HG02642 (cell line): ENCODE results near the gene MAML2.
A peak's percentile ranks its signal among the peaks of the same experiment; 100 is the strongest.

Experiments
- ATAC-seq: cut with Tn5 transposase; IDR thresholded peaks from one replicate; pipeline ENCODE4 v1.9.1; 2021; ENCODE audit warnings: mild to moderate bottlenecking; ENCODE audit not compliant: unreplicated experiment, poor library complexity

The MAML2 gene

DNA sequence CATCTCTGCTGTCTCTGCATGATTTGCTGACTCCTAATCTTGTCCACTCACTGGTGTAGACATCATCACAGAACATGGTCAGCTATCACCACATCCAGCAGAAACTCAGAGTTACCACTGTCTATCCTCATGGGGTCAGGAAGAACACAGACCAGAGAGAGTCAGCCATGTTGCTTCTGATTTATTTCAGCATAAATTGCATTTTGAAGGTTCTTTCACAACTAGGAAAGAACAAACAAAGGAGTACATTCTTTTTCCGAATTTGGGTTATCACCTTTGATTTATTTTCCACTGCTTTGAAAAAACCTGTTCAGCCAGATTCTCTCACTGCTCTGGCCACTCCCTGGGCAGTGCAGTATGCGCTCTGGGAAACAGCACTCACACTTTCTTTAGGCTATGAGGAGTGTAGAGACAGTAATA is 247.1 kb downstream of the MAML2 start:
- ATAC-seq, result no peak

DNA sequence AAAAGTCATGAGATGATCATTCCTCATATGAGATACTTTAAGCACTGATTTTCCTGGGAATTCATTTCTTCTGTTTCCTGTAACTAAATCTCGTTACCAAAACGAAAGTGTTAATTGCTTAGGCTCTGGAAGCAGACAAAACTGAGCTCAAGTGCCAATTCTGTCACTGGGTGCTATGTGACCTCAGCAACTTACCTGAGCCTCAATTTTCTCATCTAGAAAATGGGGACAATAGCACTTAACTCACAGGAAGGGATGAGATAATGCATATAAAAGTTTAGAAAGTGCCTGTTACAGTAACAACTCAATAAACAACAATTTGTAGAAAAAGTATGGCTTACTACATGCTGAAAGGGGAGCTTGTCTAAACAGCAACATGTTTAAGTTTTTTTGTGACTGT is 248.8 kb downstream of the MAML2 start:
- no peak for ATAC-seq

DNA sequence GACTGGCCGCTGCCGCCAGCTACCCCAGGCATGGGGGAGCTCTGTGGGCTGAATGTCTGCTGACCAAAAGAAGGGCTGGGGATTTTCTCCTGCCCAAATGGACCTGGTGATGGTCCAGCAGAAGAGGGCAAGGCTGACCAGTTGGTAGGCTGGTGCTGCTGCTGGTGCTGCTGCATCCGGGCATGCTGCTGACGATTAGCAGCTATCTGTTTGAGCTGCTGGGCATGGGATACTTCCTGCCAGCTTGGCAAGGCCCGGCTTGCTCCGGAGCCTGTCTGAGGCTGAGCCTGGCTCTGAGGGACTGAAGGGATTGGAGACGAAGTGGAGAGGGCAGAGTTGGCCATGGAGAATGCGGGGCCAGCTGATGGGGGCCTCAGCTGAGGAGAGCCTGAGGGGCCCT is 250.5 kb downstream of the MAML2 start:
- no peak for ATAC-seq

DNA sequence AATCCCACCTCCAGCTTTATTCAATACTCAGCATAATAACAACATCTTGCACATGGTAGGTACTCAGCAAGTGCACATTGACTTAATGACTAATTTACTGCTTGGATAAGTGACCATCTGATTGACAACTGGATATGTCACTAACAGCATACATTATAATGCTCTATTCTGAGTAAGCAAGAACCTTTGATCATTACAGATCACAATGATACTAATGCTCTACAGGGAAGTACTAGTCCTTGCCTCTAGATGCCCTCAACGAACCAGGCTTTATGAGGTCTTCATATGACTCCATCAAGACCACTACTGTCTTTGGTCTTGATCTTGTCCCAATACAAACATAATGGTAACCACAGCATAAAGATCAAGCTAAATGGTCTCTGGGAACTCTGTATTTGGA is 251.5 kb downstream of the MAML2 start:
- ATAC-seq, result no peak

DNA sequence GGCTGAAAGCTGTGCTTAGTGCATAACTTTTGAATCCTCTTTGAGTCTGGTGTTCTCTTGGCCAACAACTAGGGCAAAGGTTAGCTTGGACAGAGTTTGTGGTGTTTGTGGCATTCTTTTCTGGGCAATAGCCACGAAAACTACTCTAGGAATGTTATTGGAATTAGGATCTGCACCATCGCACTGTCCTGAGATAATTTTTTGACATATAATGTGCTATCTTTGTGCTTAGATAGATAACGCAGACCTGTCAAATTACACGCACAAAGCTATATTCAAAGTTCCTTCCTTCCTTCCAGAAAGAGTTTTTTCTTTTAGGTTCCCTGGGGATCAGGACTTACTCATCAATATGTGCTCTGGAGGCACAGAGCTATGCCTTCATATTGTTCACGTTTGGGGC is 252.3 kb downstream of the MAML2 start:
- no peak for ATAC-seq

DNA sequence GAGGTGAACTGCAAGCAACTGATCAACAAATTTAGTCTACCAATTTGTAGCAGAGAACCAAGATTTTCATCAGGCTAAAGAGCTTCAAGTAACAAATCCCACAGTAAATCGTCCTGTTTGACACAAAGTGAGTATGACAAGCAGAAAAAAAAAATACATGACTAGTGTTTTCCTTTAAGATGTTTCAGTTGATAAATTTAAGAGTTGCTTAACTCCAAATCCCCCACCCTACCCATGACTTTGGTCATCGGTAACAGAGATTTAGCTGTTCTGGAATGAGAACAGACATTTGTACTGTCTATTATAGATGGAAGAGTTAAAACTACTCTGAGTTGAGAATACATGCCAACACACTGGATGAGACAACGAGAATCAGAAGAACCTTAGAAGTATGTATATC is 254.1 kb downstream of the MAML2 start:
- no peak for ATAC-seq

DNA sequence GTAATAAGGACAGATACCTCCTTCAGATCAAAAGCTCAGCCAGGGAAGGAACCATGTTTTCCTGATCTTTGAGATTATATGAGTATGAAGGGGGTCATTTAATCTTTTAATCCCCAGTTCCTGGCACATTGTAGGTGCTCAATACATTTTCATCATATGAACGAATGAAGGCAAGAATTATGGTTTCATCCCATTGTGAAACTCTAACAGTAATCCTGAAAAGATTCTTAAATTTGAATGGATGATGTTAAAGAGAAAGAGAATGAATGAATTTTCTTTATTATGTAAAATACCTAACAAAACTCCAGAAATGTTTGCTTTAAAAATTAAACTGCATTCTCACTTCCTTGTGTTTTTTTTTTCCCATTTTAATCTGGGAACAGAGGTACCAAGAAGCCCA is 256.9 kb downstream of the MAML2 start:
- ATAC-seq, result no peak

DNA sequence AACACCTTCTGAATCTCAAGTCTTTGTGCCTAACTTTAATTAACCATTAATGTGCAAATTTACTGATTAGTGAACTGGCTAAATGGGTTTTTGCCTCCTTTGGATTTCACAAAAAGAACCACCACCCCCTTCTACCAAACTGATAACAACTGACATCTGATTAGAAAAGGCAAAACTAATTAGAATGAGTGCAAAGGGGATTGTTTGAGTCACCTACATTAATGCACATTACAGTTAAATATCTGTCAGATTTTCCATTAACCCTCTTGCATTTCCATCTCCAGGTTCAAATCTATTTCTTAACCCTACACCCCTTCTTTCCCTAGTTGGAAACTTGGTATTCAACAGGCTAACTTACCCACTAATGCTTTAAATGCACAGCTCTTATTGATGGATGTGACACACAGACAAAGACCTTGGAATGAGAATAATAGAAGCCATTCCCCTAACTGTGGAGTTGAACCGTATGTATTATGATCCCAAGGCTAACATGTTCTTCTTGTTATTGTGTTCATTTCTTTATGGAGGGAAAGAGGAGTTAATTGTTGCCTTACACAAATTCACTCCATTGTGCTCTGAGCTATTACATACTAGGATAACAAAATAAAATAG is 257.6 kb downstream of the MAML2 start:
- no peak for ATAC-seq

DNA sequence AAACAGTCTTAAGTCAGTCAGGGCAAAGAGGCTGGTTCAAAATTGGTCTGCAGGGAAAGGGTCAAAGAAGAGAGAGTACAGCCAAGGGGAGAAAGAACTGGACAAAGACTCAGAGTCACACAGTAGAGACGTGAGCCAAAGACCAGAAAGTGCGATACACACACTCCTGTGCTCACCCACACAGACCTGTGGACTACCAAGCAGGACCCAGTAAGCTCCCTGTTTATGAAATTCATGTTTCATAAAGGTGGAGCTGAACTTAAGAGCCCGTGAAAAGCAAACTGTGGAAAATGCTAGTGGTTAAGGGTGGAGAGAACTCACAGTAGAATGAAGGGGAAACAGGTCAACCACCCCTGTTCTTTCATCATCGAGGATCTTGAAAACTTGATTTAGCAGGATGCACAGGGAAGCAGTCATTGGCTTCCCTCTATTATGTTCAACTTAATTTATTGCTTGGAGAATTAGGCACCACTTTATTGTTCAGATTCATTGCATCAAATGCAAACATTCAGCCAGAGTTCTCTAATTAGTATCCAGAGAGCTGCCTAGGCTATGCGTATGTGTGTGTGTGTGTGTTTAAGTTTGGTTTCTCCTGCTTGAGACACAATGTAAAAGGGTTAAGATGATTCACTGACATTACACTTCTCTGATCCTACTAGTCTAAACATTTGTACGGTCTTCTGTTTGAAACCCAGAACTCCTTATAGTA is 258.2 kb downstream of the MAML2 start:
- no peak for ATAC-seq

DNA sequence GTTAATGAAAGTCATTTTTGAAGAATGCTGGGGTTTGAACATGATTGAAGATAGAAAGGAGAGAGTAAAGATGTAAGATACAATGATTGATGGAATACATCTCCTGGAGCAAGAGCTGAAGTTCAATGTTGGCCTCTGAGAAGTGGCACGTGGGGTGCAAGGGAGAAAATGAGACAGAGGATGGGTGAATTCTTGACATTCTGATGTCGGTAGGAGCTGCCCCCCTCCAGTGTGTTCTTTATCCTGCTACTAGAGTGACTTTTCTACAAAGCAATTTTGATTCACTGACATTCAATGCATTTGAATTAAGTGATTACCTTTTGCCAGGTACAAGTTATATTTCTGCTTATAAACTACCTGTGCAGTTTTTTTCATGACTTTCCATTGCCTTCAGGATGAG is 260.1 kb downstream of the MAML2 start:
- no peak for ATAC-seq

DNA sequence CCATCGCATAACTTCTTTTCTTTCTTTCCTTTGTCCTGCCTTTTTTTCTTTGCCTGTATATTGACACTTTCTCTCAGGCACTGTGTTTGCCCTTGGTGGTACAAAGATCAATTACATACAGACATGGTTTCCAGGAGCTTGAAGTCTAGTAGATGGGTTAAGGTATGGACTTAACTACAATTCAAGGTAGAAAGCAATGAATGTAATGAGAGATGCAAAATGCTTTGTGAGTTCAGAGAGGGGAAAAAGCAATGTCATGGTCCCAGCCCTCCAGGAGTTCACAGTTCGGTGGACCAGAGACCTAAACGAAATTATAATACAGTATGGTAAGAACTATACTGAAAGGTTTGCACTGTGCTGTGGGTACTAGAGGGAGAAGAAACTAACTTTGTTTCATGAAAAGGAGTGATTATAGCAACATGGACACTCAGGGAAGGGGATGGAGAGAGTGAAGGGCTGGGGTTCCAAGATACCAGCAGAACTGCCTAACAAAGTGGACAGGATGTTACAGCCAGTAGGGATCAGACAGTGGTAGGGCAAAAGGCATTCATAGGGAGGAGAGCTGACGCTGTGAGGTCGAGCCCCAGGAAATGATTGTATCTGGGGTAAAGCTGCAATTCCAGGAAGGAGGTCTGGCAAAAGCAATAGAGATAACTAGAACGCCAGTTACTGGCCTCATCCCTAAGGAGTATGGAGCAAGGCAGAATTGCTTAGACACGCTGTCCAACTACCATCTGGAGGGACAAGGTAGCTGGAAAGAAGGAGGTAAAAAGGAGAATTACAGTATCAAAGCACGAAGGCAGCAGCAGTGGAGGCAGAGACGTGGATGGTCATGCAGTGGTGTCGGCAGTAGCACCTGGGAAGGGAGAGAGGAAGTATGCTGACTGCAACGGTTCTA is 260.7 kb downstream of the MAML2 start:
- ATAC-seq, result no peak

DNA sequence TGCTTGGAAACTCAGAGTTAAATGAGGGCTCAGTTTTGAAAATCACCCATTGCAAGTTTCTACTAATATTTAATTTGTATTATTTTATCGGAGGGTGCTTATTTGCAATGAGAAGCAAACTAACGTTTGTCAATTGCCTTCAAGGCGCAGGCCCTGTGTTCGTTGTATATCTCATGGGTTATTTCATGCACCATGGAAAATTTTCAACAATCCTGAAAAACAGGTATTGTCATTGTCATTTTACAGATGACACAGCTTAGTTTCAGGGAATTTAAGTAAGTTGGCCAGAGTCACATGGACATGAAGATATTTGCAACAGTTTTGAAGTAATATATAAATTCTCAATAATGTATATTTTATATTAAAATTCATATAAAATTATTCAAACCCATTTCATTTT is 261.4 kb downstream of the MAML2 start:
- no peak for ATAC-seq

DNA sequence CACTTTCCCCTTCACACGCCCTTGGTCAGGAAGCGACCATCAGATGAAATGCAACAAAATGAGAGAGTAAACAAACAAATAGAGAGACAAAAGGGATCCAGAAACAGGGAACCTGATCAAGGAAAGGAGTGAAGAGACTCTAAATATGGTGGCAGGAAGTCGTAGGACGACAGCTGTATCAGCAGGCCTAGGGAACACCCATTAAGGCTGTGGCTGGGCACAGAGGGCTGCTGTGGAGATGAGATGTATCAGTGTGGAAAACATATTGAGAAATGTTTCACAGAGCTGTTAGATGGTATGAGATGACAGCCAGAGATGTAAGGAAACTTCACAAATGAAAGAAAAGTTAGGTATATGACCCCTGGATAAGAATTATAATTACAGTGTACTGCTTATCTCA is 263.3 kb downstream of the MAML2 start:
- no peak for ATAC-seq

DNA sequence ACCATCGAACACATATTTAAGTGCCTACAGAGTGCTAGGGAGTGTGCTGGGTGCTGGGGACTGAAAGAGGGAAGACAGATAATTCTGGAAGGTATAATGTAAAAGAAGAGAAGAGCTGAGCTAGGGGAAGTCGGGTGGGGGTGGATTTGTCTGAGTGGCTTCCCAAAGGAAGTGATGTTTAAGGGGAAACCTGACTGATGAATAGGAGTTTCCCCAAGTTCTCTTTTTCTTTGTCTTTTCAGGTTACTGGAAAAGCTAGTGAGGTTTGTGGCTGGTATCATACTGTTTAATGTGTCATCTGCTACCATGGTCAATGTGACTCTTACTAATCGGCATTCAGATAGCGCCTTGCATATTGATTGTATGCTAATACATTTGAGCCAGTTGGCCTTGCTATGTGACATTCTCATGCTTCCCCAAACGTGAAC is 267.4 kb downstream of the MAML2 start:
- peak; percentile 86 for ATAC-seq

DNA sequence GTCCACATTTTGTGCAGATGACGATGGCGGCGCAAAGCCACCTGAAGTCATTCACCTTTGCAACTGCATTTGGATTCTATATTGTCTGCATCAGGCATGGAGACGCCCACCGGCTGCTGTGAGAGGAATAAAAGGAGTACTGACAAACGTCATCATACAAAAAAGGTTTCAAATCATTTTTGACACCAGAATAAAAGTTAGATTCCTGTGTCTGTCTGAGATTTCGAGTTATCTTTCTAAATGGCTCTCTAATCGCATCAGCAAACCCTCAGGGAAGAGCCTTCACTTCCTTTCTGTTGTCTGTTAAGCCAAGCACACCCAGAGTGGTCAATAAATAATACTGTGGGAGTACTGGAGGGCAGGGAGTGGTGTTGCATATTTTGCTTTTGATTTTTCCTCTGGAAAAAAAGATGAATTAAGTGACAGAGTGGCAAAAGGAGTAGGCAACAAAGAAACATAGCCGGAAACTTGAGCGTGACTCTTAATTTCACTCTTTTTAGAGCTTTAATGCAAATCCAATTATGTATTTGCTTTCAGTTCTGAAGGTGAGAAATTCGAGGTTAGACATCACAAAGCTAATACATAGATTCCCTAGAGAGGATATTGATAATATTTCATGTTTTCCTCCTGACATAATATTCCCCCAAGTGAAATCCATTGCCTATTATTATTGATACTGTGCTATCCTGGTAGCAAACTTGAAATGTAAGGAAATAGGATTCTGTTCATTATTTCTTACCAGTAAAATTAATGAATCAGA is 268.3 kb downstream of the MAML2 start:
- no peak for ATAC-seq

DNA sequence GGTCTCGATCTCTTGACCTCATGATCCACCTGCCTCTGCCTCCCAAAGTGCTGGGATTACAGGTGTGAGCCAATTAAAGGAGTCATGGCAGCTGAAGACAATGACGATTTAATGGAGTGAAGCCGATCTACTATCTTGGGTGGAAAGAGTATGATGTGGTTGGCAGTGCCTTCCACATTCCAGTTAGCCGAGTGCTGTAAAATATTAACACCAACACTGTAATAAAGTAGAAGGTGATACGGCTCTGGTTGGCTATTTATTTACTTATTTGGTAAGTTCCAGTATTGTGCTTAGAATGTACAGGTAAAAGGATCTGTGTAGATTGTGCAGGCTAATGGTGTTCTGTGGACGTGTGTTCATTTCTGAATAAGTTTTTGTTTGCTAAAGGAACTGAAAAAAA is 269.5 kb downstream of the MAML2 start:
- ATAC-seq, result no peak

DNA sequence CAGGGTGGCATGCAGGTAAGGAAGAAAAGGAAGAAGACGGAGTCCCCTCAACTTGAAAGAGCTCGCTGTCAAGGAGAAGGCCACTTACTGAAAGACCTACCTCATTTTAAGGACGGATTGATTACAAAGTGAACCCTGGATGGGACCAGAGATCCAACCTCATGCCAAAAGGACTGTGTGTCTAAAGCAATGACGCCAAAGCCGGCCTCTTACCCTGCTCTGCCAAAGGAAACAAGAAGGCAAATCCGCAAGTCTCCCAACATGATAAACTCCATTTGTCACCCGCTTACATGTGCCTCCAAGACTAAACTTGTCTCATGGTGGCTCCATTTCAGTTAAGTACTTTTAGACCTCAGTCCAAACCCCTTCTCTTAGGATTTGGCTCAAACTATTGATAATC is 270.4 kb downstream of the MAML2 start:
- no peak for ATAC-seq

DNA sequence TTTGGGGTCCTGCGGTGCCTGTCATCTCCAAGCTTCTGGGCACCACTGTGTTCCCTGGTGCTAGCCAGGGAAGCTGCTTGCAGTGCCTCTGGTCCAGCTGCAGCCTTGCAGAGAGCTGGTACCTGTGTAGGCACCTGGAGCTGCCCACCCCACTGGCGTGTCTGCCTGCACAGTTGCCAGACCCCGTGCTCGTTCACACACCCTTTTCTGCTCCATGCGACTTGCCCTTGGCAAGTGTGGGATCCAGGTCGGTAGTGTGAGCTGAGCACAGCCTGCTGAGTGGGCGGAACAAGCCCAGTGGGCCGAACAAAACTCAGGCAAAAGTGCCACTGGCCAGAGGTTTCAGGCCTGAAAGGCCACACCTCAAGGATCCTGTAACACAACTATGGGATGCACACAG is 272.5 kb downstream of the MAML2 start:
- ATAC-seq, result no peak

DNA sequence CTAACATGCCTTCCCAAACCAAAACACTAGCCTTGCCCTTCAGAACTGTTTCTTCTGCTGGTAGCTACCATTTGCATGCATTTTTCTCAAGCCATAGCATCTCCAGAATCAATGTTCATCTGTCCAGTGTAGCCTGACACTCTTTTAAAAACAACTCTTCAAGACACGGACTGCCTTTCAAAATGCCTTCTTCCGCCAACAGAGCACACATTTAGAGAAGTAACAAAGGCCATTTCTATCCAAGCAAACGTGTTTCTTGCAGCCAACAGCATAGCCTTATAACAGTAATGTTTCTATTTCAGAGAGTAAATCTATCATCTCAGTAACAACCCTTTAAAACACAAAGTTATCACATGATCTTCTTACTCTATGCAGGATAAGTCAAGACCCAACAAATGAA is 275.8 kb downstream of the MAML2 start:
- ATAC-seq, result no peak

DNA sequence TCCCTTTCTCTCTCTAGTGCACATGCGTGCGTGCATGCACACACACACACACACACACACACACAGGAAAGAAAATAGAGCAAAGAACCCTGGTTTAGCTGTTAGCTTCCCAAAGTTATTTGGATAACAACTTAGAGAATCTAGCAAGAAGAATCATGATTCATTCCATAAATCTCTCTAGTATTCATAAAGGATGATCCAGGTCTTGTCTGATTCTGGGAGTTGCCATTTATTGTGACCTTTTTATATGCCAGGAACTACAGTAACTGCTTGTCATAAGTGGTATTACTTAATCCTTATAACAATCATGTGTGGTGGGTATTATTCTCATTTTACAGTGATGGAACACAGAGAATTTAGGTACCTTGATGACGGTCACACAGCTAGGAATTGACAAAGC is 277.6 kb downstream of the MAML2 start:
- ATAC-seq, result no peak

DNA sequence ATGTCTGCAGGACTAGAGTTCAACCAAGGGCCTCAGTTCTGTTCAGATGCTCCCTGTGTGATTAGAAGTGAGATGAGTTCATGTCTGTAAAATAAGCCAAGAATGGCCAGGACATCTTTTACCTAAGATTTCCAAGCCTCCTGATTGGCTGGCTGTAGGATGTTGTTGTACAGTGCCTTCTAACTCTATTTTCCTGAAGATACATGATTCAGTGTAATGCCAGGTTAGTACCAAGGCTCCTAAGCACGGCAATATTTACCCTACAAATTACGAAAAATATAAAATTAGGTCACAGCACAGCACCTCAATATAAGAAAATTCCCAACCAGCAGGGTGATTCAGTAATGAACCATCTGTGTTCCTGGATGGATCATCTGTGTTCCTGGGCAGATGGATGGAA is 279.1 kb downstream of the MAML2 start:
- ATAC-seq, result no peak
